Skeletal muscle satellite cell (primary cell): Measurements from ENCODE around the gene ZNF732. TPM values are rescaled to one million over a fixed set of nuclear protein-coding genes. Genes with fewer than 3 reads are reported as not detected.
A peak's percentile ranks its signal among the peaks of the same experiment; 100 is the strongest.
"Not testable (repeated sequence)": the region's sequence is repeated elsewhere in the genome, so short reads cannot be mapped to it uniquely, and the experiment has no call there.

Source experiments
- H3K27me3 ChIP-seq: 2 replicates; pipeline ENCODE4 v1.7.0; 2013; ENCODE audit warnings: low read length; ENCODE audit not compliant: control insufficient read depth, insufficient read depth
- H3K36me3 ChIP-seq: 2 replicates; pipeline ENCODE4 v1.7.0; 2013; ENCODE audit warnings: mild to moderate bottlenecking, control low read depth, low read length; ENCODE audit not compliant: insufficient read depth
- H3K4me1 ChIP-seq: 2 replicates; pipeline ENCODE4 v1.7.0; 2013; ENCODE audit warnings: low read length; ENCODE audit not compliant: control insufficient read depth, insufficient read depth
- H3K4me2 ChIP-seq: 2 replicates; pipeline ENCODE4 v1.7.0; 2013; ENCODE audit warnings: mild to moderate bottlenecking, low read length
- H3K4me3 ChIP-seq: 2 replicates; pipeline ENCODE4 v1.7.0; 2013; ENCODE audit warnings: low read length
- H3K9ac ChIP-seq: 2 replicates; pipeline ENCODE4 v1.7.0; 2013; ENCODE audit warnings: mild to moderate bottlenecking, low read depth, low read length, moderate library complexity
- H3K9me3 ChIP-seq: replicated peaks from 2 replicates; pipeline ENCODE4 v1.7.0; 2013; ENCODE audit warnings: mild to moderate bottlenecking, control low read depth, low read length
- small RNA-seq: library from RNA; depleted of rRNA; stranded (forward); fragments of <200 nt; gene quantifications from one replicate; pipeline ENCODE3, GENCODE V24; 2012

The ZNF732 gene

DNA sequence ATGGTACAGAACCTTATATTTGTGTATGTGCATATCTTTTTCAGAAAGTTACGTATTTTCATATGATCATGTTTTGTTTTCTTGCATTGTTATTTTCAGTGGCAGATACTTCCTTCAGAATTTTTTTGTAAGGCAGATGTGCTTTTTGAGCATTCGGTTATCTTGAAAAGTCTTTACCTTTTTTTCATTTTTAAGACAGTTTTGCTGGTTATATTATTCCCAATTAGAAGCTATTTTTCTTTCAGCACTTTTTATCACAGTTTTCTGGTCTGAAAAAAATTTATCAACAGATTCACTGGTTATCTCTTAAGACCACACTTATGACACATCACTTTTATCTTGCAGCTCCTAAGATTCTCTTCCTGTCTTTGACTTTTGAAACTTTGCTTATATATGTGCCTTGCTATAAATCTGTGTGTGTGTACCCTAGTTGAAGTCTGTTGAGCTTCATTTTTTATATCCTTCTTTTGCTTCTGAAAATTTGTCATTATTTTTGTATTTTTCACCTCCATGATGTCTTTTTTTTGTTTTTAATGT is 53.1 kb downstream of the ZNF732 start:
- H3K4me2 ChIP-seq, result no peak overlapping the region
- peaks cover 36% of the 10 kb centered on the region for H3K9me3 ChIP-seq
- H3K4me3 ChIP-seq, result no peak overlapping the region
- no peaks in the 10 kb centered on the region for H3K27me3 ChIP-seq
- H3K4me1 ChIP-seq, result no peaks in the 10 kb centered on the region
- no peaks in the 10 kb centered on the region for H3K36me3 ChIP-seq
- no peak overlapping the region for H3K9ac ChIP-seq

DNA sequence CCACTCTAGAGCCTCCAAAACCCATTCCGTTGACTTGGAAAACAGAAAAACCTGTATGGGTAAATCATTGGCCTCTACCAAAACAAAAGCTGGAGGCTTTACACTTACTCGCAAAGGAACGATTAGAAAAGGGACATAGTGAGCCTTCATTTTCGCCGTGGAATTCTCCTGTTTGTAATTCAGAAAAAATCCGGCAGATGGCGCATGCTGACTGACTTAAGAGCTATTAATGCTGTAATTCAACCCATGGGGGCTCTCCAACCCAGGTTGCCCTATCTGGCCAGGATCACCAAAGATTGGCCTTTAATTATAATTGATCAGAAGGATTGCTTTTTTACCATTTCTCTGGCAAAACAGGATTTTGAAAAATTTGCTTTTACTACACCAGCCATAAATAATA is 60.8 kb downstream of the ZNF732 start:
- no peak overlapping the region for H3K9ac ChIP-seq
- no peak overlapping the region for H3K4me3 ChIP-seq
- no peaks in the 10 kb centered on the region for H3K4me1 ChIP-seq
- H3K36me3 ChIP-seq, result no peaks in the 10 kb centered on the region
- H3K27me3 ChIP-seq, result no peaks in the 10 kb centered on the region
- no peak overlapping the region for H3K4me2 ChIP-seq
- H3K9me3 ChIP-seq, result peaks cover 5% of the 10 kb centered on the region

DNA sequence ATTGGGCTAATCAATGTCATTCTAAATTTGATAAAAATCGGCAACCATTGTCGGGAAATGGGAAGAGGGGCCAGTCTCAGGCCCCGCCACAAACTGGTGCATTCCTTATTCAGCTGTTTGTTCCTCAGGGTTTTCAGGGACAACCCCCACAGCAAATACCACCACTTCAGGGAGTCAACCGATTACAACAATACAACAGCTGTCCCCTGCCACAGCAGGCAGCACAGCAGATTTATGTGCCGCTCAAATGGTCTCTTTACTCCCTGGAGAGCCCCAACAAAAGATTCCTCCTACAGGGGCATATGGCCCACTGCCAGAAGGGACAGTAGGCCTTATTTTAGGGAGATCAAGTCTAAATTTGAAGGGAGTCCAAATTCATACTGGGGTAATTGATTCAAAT is 61.8 kb downstream of the ZNF732 start:
- Histone ChIP-seq H3K9me3 (peaks cover 3% of the 10 kb centered on the region), H3K4me3 (no peak overlapping the region), H3K4me2 (no peak overlapping the region), H3K4me1 (no peaks in the 10 kb centered on the region), H3K27me3 (no peaks in the 10 kb centered on the region), H3K9ac (no peak overlapping the region), H3K36me3 (no peaks in the 10 kb centered on the region)

DNA sequence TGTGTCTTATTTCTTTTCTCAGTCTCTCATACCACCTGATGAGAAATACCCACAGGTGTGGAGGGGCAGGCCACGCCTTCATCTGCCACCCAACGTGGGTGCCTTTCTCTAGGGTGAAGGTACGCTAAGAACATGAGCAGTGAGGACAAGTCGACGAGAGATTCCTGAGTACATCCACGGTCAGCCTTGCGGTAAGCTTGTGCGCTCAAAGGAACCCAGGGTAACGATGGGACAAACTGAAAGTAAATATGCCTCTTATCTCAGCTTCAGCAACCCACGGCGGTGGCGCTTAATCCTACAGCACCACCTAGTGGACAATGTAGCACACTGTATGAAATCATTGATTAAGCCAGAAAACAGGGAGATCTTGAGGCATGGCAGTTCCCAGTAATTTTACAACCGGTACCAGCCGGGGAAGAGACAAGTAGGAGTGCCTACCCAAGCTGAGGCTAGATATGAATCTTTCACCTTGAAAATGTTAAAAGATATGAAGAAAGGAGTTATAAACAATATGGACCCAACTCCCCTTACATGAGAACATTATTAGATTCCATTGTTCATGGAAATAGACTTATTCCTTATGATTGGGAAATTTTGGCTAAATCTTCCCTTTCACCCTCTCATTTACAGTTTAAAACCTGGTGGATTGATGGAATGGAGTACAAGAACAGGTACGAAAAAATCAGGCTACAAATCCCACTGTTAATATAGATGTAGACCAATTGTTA is 63.0 kb downstream of the ZNF732 start:
- Histone ChIP-seq H3K27me3 (no peaks in the 10 kb centered on the region), H3K4me1 (no peaks in the 10 kb centered on the region), H3K36me3 (no peaks in the 10 kb centered on the region), H3K9ac (no peak overlapping the region), H3K9me3 (no peaks in the 10 kb centered on the region), H3K4me3 (peak overlapping the region; percentile 63), H3K4me2 (peak overlapping the region; percentile 70)

DNA sequence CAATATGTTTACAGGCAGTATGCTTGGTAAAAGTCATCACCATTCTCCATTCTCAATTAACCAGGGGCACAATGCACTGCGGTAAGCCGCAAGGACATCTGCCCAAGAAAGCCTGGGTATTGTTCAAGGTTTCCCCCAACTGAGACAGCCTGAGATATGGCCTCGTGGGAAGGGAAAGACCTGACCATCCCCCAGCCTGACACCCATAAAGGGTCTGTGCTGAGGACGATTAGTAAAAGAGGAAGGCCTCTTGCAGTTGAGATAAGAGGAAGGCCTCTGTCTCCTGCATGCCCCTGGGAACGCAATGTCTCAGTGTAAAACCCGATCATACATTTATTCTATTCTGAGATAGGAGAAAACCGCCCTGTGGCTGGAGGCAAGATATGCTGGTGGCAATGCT is 63.9 kb downstream of the ZNF732 start:
- H3K36me3 ChIP-seq, H3K4me3 ChIP-seq, H3K4me2 ChIP-seq, H3K9me3 ChIP-seq, H3K9ac ChIP-seq, H3K27me3 ChIP-seq, H3K4me1 ChIP-seq: not testable (repeated sequence)

DNA sequence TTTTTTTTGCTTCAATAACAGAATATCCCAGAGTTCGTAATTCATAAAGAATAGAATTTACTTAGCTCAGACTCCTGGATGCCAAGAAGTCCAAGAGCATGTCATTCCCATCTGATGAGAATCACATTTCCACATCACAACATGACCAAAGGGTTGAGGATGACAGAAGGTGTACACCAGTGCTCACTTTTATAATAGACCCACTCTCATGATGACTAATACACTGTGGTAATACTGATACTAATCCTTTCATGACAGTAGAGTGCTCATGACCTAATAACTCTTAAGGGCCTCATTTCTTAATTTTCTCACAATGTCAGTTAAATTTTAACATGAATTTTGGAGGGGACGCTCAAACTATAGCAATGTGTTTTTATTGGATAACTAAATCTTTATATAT is 69.2 kb downstream of the ZNF732 start:
- Histone ChIP-seq H3K4me3 (no peak overlapping the region), H3K4me2 (no peak overlapping the region), H3K9me3 (no peaks in the 10 kb centered on the region), H3K36me3 (no peaks in the 10 kb centered on the region), H3K27me3 (no peaks in the 10 kb centered on the region), H3K4me1 (no peaks in the 10 kb centered on the region), H3K9ac (no peak overlapping the region)

DNA sequence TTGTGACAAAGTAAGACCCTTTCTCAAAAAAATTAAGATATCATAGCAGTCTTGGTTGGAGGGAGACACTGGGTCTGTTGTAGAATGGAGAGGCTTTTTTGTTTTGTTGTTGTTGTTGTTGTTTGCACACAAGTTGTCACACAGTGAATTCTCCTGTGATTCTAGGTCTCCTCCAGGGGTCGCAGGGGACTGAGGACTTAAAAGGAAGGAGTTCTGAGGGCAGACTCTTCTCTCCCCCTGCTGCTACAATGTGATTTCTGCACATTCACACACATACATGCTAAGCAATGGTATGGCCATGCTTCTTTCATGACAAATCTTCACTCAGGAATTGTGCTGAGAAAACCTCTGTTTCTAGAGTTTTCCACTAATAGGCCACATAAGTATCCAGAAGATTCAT is 71.1 kb downstream of the ZNF732 start:
- H3K9me3 ChIP-seq, result peaks cover 4% of the 10 kb centered on the region
- H3K36me3 ChIP-seq, result no peaks in the 10 kb centered on the region
- H3K4me1 ChIP-seq, result no peaks in the 10 kb centered on the region
- no peak overlapping the region for H3K4me3 ChIP-seq
- H3K27me3 ChIP-seq, result no peaks in the 10 kb centered on the region
- no peak overlapping the region for H3K4me2 ChIP-seq
- no peak overlapping the region for H3K9ac ChIP-seq

DNA sequence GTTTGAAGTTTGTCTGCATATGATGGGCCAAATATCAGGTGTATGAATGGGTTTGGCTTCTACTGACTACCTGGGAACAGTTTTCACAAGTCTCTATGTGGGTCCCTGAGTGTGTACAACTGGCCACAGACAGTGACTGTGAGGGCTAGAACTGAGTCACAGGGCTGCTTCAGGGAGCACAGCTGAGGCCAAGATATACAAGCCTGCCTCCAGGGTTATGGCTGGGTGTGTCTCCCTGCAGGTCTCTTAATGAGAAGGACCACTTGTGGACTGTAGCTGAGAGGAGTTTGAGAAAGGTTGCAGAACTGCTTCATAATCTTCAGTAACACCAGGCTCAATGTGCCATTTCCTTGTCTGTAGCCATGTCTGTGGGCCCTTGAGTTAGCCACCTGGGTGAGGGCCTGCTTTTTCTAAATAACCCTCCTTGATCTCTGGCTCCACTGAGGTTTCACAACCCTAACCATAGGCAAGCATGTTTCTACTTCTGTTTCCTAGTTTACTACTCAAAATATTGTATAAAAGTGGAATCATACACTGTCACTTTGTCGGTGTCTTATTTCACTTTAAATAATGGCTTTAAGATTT is 81.3 kb downstream of the ZNF732 start:
- no peak overlapping the region for H3K4me3 ChIP-seq
- H3K27me3 ChIP-seq, result no peaks in the 10 kb centered on the region
- no peaks in the 10 kb centered on the region for H3K36me3 ChIP-seq
- no peak overlapping the region for H3K4me2 ChIP-seq
- no peaks in the 10 kb centered on the region for H3K4me1 ChIP-seq
- peaks cover 5% of the 10 kb centered on the region for H3K9me3 ChIP-seq
- H3K9ac ChIP-seq, result no peak overlapping the region

Small RNAs within 50 kb of the gene (small RNA-seq; reads per million reads assigned to genes)
- gene AC079140.2 (not detected), gene MIR571 (not detected)
